ENCODE measurements around the gene SPDYE18.
"Not testable (repeated sequence)": the region's sequence is repeated elsewhere in the genome, so short reads cannot be mapped to it uniquely, and the experiment has no call there.

Gene SPDYE18

GRCh38 chr7:77062557-77062956, at the start of gene SPDYE18:
Gene SPDYE18 (minus strand): TSS chr7:77062558. CDS start chr7:77060512, 2,046 bp downstream.
- DNase-seq (ENCODE audit: low spot score): not testable (repeated sequence)

- DNase-seq (ENCODE audit: low spot score): not testable (repeated sequence)
Observed at GRCh38 chr7:77108362-77108761, 46.0 kb upstream of the SPDYE18 start.

GRCh38 chr7:77107659-77108058, 45.3 kb upstream of the SPDYE18 start:
- DNase-seq (ENCODE audit: low spot score): not testable (repeated sequence)

GRCh38 chr7:77105904-77106303, 43.5 kb upstream of the SPDYE18 start:
- not testable (repeated sequence) for DNase-seq (ENCODE audit: low spot score)

- DNase-seq (ENCODE audit: low spot score): not testable (repeated sequence)
Observed at GRCh38 chr7:77102671-77103070, 40.3 kb upstream of the SPDYE18 start.

- DNase-seq (ENCODE audit: low spot score): not testable (repeated sequence)
Observed at GRCh38 chr7:77101187-77101586, 38.8 kb upstream of the SPDYE18 start.

GRCh38 chr7:77100501-77100900, 38.1 kb upstream of the SPDYE18 start:
- not testable (repeated sequence) for DNase-seq (ENCODE audit: low spot score)

GRCh38 chr7:77092301-77092700, 29.9 kb upstream of the SPDYE18 start:
- not testable (repeated sequence) for DNase-seq (ENCODE audit: low spot score)

GRCh38 chr7:77082192-77082591, 19.8 kb upstream of the SPDYE18 start:
- not testable (repeated sequence) for DNase-seq (ENCODE audit: low spot score)

- not testable (repeated sequence) for DNase-seq (ENCODE audit: low spot score)
Observed at GRCh38 chr7:77080236-77080635, 17.9 kb upstream of the SPDYE18 start.

GRCh38 chr7:77079624-77080023, 17.3 kb upstream of the SPDYE18 start:
- DNase-seq (ENCODE audit: low spot score): not testable (repeated sequence)

- DNase-seq (ENCODE audit: low spot score): not testable (repeated sequence)
Observed at GRCh38 chr7:77079112-77079511, 16.8 kb upstream of the SPDYE18 start.

- DNase-seq (ENCODE audit: low spot score): not testable (repeated sequence)
Observed at GRCh38 chr7:77077060-77077459, 14.7 kb upstream of the SPDYE18 start.

- DNase-seq (ENCODE audit: low spot score): not testable (repeated sequence)
Observed at GRCh38 chr7:77074786-77075396, 12.5 kb upstream of the SPDYE18 start.

- not testable (repeated sequence) for DNase-seq (ENCODE audit: low spot score)
Observed at GRCh38 chr7:77071108-77071507, 8.8 kb upstream of the SPDYE18 start.

GRCh38 chr7:77065869-77066268, 3.5 kb upstream of the SPDYE18 start:
- not testable (repeated sequence) for DNase-seq (ENCODE audit: low spot score)

GRCh38 chr7:77063732-77064131, 1.4 kb upstream of the SPDYE18 start:
- not testable (repeated sequence) for DNase-seq (ENCODE audit: low spot score)

- DNase-seq (ENCODE audit: low spot score): not testable (repeated sequence)
Observed at GRCh38 chr7:77032261-77032660, 30.1 kb downstream of the SPDYE18 start, which contains the start of gene SPDYE17. Gene SPDYE17 (minus strand): TSS chr7:77032361. CDS start chr7:77030570, 1,791 bp downstream.

GRCh38 chr7:77026349-77026748, 36.0 kb downstream of the SPDYE18 start:
- DNase-seq (ENCODE audit: low spot score): not testable (repeated sequence)

- DNase-seq (ENCODE audit: low spot score): not testable (repeated sequence)
Observed at GRCh38 chr7:77010074-77010680, 52.2 kb downstream of the SPDYE18 start.

GRCh38 chr7:77008000-77008399, 54.4 kb downstream of the SPDYE18 start:
- DNase-seq (ENCODE audit: low spot score): not testable (repeated sequence)

- DNase-seq (ENCODE audit: low spot score): not testable (repeated sequence)
Observed at GRCh38 chr7:77006127-77007110, 55.9 kb downstream of the SPDYE18 start.
